ENCODE results near the gene PEX5.

The PEX5 gene

DNA sequence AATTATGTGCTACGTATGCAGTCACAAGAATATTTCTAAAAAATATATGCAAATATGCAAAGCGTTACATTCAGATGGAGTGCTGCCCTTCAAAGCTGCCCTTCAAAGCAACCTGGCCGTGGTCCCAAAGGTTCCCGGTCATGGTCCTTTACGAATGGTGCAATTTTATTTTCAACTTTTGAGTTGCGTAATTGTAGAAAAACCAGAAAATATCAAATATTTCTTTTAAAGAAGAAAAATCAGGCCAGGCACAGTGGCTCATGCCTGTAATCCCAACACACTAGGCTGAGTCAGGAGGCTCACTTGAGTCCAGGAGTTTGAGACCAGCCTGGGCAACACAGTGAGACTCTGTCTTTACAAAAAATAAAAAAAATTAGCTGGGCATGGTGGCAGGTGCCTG is 38.0 kb upstream of the PEX5 start:
- H3K36me3 ChIP-seq (ENCODE audit: control insufficient read depth, insufficient read depth, low read length): peaks cover 3% of the 10 kb centered on the region
- no peaks in the 10 kb centered on the region for H3K9me3 ChIP-seq (ENCODE audit: control insufficient read depth, low read length)
- H3K27me3 ChIP-seq (ENCODE audit: control insufficient read depth, insufficient read depth, low read length): no peaks in the 10 kb centered on the region
- no peak overlapping the region for H3K4me3 ChIP-seq (ENCODE audit: low read length)
- H3K4me1 ChIP-seq (ENCODE audit: control insufficient read depth, insufficient read depth, low read length): no peaks in the 10 kb centered on the region
- H3K9ac ChIP-seq (ENCODE audit: low read length): no peak overlapping the region

DNA sequence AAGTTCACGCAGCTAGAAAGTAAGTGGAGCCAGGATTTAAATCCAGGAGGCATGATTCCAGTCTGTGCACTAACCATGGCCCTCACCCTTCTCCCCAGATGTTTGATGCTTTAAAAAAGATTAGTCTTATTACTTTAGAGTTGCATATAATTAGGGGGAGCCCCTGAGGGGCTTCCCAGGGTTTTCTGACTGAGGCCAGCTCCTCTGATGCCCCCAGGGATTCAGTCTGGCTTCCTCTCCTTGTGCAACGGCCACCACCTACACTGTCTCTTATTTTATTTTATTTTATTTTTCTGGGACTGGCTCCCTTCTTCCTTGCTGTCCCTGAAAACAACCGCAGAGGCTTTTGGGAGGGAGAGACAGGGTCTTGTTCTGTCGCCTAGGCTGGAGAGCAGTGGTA is 36.7 kb upstream of the PEX5 start:
- H3K36me3 ChIP-seq (ENCODE audit: control insufficient read depth, insufficient read depth, low read length): peaks cover 11% of the 10 kb centered on the region
- no peaks in the 10 kb centered on the region for H3K9me3 ChIP-seq (ENCODE audit: control insufficient read depth, low read length)
- no peak overlapping the region for H3K4me3 ChIP-seq (ENCODE audit: low read length)
- H3K9ac ChIP-seq (ENCODE audit: low read length): no peak overlapping the region
- no peaks in the 10 kb centered on the region for H3K4me1 ChIP-seq (ENCODE audit: control insufficient read depth, insufficient read depth, low read length)
- no peaks in the 10 kb centered on the region for H3K27me3 ChIP-seq (ENCODE audit: control insufficient read depth, insufficient read depth, low read length)

DNA sequence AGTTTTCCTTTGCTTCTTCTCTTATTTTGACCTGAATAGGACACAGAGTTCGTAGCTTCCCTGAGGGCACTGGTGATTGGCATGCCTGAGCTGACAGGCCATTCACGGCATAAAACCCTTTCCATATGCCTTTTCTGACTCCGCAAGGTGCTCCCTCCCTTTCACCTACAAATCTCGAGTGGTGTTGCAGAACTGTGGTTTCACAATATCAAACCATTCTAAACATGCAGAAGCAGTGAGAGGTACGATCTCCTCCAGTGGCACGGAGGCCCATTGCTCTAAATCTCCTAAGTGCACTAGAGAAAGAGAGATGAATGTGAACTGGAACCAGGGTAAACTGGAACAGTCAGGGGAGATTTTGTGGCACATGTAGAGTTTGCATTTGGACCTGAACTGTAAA is 35.4 kb upstream of the PEX5 start:
- Histone ChIP-seq H3K9me3 (ENCODE audit: control insufficient read depth, low read length) (no peaks in the 10 kb centered on the region), H3K36me3 (ENCODE audit: control insufficient read depth, insufficient read depth, low read length) (peaks cover 11% of the 10 kb centered on the region), H3K4me3 (ENCODE audit: low read length) (no peak overlapping the region)

DNA sequence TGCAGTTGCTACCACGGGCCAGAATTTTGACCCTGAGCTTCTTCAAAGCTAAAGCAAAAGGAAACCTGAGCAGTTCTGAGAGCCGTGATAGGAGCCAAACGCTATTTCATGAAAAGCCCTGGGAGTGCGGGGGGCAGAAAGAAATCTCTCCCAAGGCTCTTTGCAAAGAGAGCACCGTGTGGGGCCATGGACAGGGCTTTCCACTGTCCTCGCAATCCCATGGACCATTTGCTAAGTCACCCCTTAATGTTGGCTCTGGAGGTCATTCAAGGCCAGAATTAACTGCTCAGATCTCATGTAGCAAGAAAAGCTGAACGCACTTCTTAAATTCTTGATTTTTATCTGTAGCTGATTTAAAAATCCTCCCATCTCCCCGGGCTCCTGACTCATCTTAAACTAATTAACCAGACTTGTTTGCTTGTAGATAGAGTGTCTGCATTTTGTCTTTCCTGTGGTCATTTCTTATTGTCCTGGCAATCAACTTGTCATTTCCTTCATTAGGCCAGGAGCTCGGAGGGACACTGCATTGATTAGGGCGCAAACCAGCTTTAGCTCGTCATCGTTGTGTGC is 34.5 kb upstream of the PEX5 start:
- peaks cover 8% of the 10 kb centered on the region for H3K36me3 ChIP-seq (ENCODE audit: control insufficient read depth, insufficient read depth, low read length)
- H3K27me3 ChIP-seq (ENCODE audit: control insufficient read depth, insufficient read depth, low read length): no peaks in the 10 kb centered on the region
- H3K4me1 ChIP-seq (ENCODE audit: control insufficient read depth, insufficient read depth, low read length): no peaks in the 10 kb centered on the region
- no peak overlapping the region for H3K9ac ChIP-seq (ENCODE audit: low read length)
- no peaks in the 10 kb centered on the region for H3K9me3 ChIP-seq (ENCODE audit: control insufficient read depth, low read length)
- no peak overlapping the region for H3K4me3 ChIP-seq (ENCODE audit: low read length)

More for the DNA sequence above, 35.4 kb upstream of the PEX5 start:
- H3K9ac ChIP-seq (ENCODE audit: low read length): no peak overlapping the region
- no peaks in the 10 kb centered on the region for H3K27me3 ChIP-seq (ENCODE audit: control insufficient read depth, insufficient read depth, low read length)
- H3K4me1 ChIP-seq (ENCODE audit: control insufficient read depth, insufficient read depth, low read length): no peaks in the 10 kb centered on the region

DNA sequence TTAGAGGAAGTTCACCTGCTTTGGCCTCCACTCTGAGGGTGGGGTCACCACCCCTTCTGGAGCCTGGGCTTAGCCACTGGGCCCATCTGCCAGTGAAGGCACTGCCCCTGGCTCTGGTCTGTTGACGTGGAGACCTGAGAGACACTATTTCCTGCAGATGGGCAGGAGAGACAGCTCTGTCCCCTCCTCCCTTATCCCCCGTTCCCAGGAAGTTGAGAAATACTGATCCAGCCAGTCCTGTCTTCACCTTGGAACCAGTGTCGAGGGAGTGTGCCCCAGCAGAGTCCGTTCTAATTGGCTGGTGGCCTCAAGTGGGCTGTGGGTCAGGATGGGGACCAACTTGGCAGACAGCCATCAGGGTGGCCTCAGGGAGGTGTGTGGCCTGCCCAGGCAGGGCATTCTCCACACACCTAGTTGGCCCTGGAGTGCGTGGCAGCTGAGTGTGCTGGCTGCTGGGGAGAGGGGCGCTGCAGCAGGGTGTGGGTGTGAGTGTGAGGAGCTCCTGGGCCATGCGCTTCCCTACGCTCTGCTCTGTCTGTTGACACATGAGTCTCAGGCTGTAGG is 33.9 kb upstream of the PEX5 start:
- no peaks in the 10 kb centered on the region for H3K9me3 ChIP-seq (ENCODE audit: control insufficient read depth, low read length)
- H3K36me3 ChIP-seq (ENCODE audit: control insufficient read depth, insufficient read depth, low read length): peaks cover 8% of the 10 kb centered on the region
- no peak overlapping the region for H3K9ac ChIP-seq (ENCODE audit: low read length)
- no peaks in the 10 kb centered on the region for H3K27me3 ChIP-seq (ENCODE audit: control insufficient read depth, insufficient read depth, low read length)
- no peak overlapping the region for H3K4me3 ChIP-seq (ENCODE audit: low read length)
- no peaks in the 10 kb centered on the region for H3K4me1 ChIP-seq (ENCODE audit: control insufficient read depth, insufficient read depth, low read length)

DNA sequence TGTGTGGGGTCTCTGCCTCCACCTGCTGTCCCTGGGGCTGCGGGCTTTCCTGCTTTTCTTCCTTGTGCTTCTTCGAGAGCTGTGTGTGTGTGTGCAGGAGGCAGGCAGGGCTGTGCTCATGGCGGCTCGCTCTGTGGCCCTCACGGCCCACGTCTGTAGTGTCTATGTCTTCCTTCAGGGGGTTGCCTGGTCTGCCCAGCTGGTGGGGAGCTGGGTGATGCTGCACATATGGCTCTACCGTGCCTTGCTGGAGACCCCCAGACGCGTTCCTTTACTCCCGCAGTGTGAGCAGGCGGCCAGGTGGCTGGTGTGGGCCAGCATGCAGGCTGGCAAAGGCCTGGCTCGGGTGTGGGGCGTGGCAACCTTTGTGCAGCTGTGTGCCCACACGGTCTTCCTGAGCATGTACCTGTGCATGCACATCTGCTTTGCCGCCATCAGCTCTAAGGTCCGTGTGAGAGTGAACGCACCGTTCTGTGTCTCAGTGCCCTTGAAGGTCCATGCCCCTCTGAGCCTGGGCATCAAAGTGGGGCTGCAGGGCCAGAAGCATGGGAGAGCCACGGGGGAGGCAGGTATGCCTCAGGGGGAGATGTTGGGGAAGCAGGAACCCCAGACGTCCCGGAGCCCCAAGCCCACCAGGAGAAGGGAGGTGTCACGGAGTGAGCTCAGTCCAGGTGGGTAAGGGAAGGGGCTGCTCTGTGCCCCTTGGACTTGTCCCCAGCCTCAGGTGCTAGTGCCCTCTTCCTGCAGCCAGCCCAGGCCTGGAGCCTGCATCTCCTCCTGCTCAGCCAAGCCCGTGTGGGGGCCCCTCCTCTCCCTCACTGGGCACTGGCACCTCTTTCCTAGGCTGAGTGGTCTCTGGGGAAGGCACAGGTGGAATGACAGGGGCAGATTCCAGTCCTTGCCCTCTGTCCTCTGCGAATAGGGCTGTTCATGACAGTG is 33.0 kb upstream of the PEX5 start:
- H3K9me3 ChIP-seq (ENCODE audit: control insufficient read depth, low read length): no peaks in the 10 kb centered on the region
- H3K4me1 ChIP-seq (ENCODE audit: control insufficient read depth, insufficient read depth, low read length): no peaks in the 10 kb centered on the region
- H3K36me3 ChIP-seq (ENCODE audit: control insufficient read depth, insufficient read depth, low read length): peaks cover 8% of the 10 kb centered on the region
- H3K27me3 ChIP-seq (ENCODE audit: control insufficient read depth, insufficient read depth, low read length): no peaks in the 10 kb centered on the region
- no peak overlapping the region for H3K4me3 ChIP-seq (ENCODE audit: low read length)
- no peak overlapping the region for H3K9ac ChIP-seq (ENCODE audit: low read length)

DNA sequence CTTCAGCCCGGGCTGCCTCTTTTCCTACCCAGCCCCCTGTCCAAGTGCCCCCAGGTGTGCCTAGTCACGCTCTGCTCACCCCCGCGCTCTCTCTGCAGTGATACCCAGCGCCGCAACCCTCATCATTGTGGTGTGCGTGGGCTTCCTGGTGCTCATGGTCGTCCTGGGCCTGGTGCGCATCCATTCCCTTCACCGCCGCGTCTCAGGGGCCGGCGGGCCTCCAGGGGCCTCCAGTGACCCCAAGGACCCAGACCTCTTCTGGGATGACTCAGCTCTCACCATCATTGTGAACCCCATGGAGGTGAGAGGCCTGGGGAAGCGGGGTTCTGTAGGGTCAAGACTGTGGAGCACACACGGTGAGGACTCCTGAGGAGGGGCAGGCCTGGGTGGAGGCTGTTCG is 32.1 kb upstream of the PEX5 start:
- Histone ChIP-seq H3K36me3 (ENCODE audit: control insufficient read depth, insufficient read depth, low read length) (peaks cover 8% of the 10 kb centered on the region), H3K9ac (ENCODE audit: low read length) (no peak overlapping the region), H3K4me3 (ENCODE audit: low read length) (no peak overlapping the region), H3K4me1 (ENCODE audit: control insufficient read depth, insufficient read depth, low read length) (no peaks in the 10 kb centered on the region), H3K9me3 (ENCODE audit: control insufficient read depth, low read length) (no peaks in the 10 kb centered on the region), H3K27me3 (ENCODE audit: control insufficient read depth, insufficient read depth, low read length) (no peaks in the 10 kb centered on the region)

DNA sequence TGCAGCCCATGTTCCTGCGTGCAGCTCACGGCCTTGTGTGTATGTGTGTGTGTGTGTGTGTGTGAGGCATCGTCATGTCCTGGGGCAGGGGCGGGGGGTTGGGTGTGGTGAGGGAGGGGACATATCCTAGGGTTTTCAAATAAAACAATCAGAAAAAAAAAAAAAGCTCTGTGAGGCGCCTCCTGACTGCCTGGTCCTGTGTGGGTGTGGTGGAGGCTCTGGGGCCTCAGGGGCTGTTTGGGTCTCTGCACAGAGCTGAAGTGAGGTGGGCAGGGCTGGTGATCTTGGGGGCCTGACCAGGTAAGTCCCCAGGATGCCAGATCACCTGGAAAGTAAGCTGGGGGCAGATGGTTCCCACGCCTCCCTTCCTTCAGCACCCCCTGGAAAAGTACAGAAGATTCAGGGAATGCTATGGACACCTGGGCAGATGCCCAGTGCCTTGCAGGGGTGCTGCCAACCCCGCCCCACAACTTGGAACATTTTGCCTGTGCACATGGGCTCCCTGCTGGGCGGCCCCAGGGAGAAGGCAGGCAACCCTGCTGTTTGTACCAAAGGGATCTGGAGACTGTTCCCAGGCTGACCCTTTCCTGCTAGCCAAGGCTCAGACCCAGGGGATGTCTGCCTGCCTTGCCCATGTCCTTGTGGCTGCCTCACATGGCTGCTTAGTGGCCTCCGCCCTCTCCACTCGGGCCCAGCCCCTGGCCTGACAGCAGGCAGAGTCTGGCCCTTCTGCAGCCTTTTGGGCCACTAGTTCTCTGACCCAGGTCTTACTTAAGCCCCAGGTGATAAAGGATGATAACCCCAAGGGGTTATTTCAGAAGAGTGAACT is 30.5 kb upstream of the PEX5 start:
- Histone ChIP-seq H3K4me1 (ENCODE audit: control insufficient read depth, insufficient read depth, low read length) (no peaks in the 10 kb centered on the region), H3K36me3 (ENCODE audit: control insufficient read depth, insufficient read depth, low read length) (peaks cover 8% of the 10 kb centered on the region), H3K9ac (ENCODE audit: low read length) (no peak overlapping the region), H3K9me3 (ENCODE audit: control insufficient read depth, low read length) (no peaks in the 10 kb centered on the region), H3K4me3 (ENCODE audit: low read length) (no peak overlapping the region), H3K27me3 (ENCODE audit: control insufficient read depth, insufficient read depth, low read length) (peaks cover 13% of the 10 kb centered on the region)

DNA sequence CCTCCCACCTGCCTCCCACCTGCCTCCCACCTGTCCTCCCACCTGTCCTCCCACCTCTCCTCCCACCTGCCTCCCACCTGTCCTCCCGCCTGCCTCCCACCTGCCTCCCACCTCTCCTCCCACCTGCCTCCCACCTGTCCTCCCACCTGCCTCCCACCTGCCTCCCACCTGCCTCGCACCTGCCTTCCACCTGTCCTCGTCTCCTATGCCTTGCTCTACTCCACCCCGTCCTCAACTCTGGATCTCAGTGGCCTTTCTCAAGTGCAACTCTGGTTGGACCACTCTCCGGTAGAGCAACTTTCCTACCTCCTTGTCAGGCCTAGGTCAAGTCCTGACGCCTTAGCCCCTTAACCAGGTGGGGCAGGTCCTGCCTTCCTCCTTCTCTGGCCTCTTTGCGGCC is 29.3 kb upstream of the PEX5 start:
- Histone ChIP-seq H3K9ac (ENCODE audit: low read length) (no peak overlapping the region), H3K9me3 (ENCODE audit: control insufficient read depth, low read length) (no peaks in the 10 kb centered on the region), H3K4me1 (ENCODE audit: control insufficient read depth, insufficient read depth, low read length) (no peaks in the 10 kb centered on the region), H3K27me3 (ENCODE audit: control insufficient read depth, insufficient read depth, low read length) (peaks cover 13% of the 10 kb centered on the region), H3K4me3 (ENCODE audit: low read length) (no peak overlapping the region), H3K36me3 (ENCODE audit: control insufficient read depth, insufficient read depth, low read length) (peaks cover 8% of the 10 kb centered on the region)

DNA sequence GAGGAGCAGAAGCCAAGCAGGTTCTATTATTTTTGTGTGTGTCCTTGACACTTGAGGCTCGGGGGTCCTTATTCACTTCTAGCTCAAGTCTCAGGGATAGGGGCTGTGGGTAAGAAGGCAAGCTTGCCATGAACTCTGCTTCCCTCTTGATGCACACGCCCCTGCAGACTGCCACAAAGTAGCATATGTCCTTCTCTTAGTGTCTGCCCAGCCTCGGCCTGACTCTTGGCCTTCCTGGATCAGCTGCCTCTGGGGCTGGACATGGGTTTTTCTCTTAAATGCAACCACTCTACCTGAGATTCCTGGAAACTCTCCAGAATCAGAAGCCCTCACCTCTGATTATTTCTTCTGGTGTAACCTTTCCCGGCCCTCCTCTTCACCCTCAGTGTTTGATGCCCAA is 28.2 kb upstream of the PEX5 start:
- Histone ChIP-seq H3K27me3 (ENCODE audit: control insufficient read depth, insufficient read depth, low read length) (peaks cover 13% of the 10 kb centered on the region), H3K9ac (ENCODE audit: low read length) (no peak overlapping the region), H3K4me3 (ENCODE audit: low read length) (no peak overlapping the region), H3K36me3 (ENCODE audit: control insufficient read depth, insufficient read depth, low read length) (peaks cover 8% of the 10 kb centered on the region), H3K9me3 (ENCODE audit: control insufficient read depth, low read length) (no peaks in the 10 kb centered on the region), H3K4me1 (ENCODE audit: control insufficient read depth, insufficient read depth, low read length) (no peaks in the 10 kb centered on the region)

DNA sequence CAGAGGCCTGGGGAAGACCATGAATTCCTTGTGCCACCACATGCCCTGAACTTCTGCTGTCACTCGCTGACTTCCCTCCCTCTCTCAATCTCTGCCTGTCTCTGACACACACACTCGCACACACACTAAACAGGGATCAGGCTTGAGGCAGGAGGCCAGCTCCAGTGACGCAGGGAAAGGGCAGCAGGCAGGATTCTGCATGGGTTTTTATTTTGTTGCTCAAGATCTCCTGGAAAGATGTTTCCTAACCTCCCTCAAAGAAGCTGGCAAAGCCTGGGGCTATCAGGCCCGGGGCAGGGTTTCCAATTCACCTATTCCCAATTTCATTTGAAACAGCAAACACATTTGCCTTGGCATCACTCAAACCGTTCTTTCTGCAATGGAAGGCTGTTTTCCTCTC is 27.7 kb upstream of the PEX5 start:
- Histone ChIP-seq H3K4me3 (ENCODE audit: low read length) (no peak overlapping the region), H3K36me3 (ENCODE audit: control insufficient read depth, insufficient read depth, low read length) (peaks cover 8% of the 10 kb centered on the region), H3K9ac (ENCODE audit: low read length) (no peak overlapping the region), H3K27me3 (ENCODE audit: control insufficient read depth, insufficient read depth, low read length) (peaks cover 13% of the 10 kb centered on the region), H3K4me1 (ENCODE audit: control insufficient read depth, insufficient read depth, low read length) (no peaks in the 10 kb centered on the region), H3K9me3 (ENCODE audit: control insufficient read depth, low read length) (no peaks in the 10 kb centered on the region)

DNA sequence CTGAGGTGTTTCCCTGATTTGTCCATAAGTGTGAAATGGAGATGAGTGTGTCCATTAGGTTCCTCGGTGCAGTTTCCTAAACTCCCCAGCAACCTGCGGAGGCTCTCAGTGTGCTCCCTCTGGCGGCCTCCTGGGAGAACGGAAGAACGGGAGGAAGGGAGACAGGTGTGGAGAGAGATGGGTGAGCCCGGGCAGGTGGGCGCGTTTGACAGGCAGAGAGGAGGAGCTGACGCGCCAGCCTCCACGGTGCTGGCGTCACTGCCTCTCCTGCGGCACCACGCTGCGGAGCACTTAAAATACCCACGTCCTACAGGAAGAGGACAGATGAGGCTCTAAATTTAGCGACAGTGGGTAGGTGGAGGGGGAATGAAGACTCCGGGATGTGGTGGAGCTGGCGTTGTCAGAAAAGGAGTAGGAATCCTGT is 26.8 kb upstream of the PEX5 start:
- no peak overlapping the region for H3K4me3 ChIP-seq (ENCODE audit: low read length)

More for the DNA sequence above, 26.8 kb upstream of the PEX5 start:
- Histone ChIP-seq H3K4me1 (ENCODE audit: control insufficient read depth, insufficient read depth, low read length) (no peaks in the 10 kb centered on the region), H3K9ac (ENCODE audit: low read length) (no peak overlapping the region), H3K9me3 (ENCODE audit: control insufficient read depth, low read length) (no peaks in the 10 kb centered on the region), H3K27me3 (ENCODE audit: control insufficient read depth, insufficient read depth, low read length) (peaks cover 13% of the 10 kb centered on the region), H3K36me3 (ENCODE audit: control insufficient read depth, insufficient read depth, low read length) (peaks cover under 1% of the 10 kb centered on the region)
